Measurements from ENCODE around the gene GALNT18.

Gene GALNT18

GRCh38 chr11:11567936-11568650 is 53.7 kb downstream of the GALNT18 start:
- DNase-seq (ENCODE audit: low read depth in 2 of 2) = no peak

- DNase-seq (ENCODE audit: low read depth in 2 of 2) = no peak
These were observed 56.2 kb downstream of the GALNT18 start for GRCh38 chr11:11565636-11566035.

DNA sequence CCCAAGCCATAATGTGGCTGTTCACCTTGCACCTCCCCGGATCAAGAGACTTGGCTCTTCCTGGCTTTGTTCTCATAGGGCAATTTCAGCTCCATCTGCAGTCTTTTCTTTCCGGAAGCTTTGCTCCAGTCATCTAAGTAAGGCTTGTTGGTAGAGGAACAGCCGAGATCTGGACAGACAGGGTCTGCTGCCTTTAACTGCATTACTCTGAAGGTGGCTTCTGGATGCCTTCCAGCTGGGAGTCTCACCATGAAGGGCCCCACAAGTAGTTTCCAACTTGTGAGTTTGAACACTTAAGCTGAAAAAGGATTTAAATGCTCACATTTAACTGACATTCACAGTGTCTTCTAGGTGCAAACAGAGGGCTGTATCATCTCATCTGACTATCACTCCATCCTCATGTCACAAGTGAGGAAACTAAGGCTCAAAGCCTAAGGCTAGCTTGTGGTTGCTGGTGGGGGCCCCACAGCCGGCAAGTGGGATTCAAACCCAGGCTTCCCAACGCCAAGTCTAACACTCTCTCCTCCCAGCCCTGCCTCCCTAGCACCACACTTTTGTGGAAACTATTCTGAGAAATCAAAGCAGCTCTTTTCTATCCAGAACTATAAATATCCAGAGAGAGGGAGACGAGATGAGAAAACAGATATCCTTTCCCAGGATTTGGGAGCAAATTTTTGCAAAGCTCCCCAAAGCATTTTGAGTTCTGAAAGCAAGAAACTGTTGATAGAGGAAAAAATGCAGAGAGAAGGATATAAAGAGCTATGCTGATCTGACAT is 58.4 kb downstream of the GALNT18 start:
- DNase-seq (ENCODE audit: low read depth in 2 of 2) = no peak

- no peak for DNase-seq (ENCODE audit: low read depth in 2 of 2)
These were observed 59.8 kb downstream of the GALNT18 start for GRCh38 chr11:11561991-11562390.

GRCh38 chr11:11558826-11559225 is 63.0 kb downstream of the GALNT18 start:
- DNase-seq (ENCODE audit: low read depth in 2 of 2) = no peak

- DNase-seq (ENCODE audit: low read depth in 2 of 2) = no peak
These were observed 63.4 kb downstream of the GALNT18 start for GRCh38 chr11:11558396-11558795.

GRCh38 chr11:11555208-11555607 is 66.6 kb downstream of the GALNT18 start:
- DNase-seq (ENCODE audit: low read depth in 2 of 2) = no peak

- DNase-seq (ENCODE audit: low read depth in 2 of 2) = no peak
These were observed 68.2 kb downstream of the GALNT18 start for GRCh38 chr11:11553573-11553972.

GRCh38 chr11:11552529-11553087 is 69.2 kb downstream of the GALNT18 start:
- no peak for DNase-seq (ENCODE audit: low read depth in 2 of 2)

DNA sequence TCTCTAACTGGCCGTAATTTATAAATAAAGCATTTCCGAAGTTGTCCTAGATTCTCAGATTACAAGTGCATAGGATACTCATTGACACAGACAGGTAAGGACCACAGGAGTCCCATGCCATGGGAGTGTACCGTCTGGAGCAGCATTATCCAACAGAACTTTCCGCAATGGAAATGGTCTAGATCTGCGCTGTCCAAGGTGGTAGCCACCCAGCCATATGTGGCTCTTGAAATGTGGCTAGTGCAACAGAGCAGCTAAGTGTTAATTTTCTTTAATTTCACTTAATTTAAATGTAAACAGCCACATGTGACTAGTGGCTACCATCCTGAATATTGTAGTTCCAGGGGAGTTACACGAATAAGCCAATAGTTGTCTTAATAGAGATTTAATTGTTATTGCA is 71.3 kb downstream of the GALNT18 start:
- DNase-seq (ENCODE audit: low read depth in 2 of 2) = no peak

- DNase-seq (ENCODE audit: low read depth in 2 of 2) = no peak
These were observed 76.2 kb downstream of the GALNT18 start for GRCh38 chr11:11545285-11546275.

DNA sequence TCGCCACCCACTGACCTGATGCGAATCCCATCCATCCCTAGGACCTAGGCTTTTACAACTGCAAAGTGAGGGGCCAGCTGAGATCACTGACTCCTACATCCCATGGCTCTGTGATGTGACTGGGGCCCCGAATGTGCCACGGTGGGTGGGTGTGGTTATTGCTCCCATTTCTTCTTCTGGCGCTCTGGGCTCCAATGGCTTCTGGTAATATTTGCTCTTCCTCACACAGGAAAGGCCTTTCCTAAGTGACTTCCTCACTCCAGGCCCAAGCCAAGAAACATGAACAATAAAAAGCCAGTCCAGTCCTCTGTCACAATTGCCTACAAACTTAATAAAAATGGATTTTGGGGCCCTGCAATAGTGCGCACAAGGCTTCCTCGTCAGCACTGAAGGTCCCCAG is 78.1 kb downstream of the GALNT18 start:
- no peak for DNase-seq (ENCODE audit: low read depth in 2 of 2)

- DNase-seq (ENCODE audit: low read depth in 2 of 2) = no peak
These were observed 81.6 kb downstream of the GALNT18 start for GRCh38 chr11:11540157-11540556.

- no peak for DNase-seq (ENCODE audit: low read depth in 2 of 2)
These were observed 83.4 kb downstream of the GALNT18 start for GRCh38 chr11:11538277-11538960.

DNA sequence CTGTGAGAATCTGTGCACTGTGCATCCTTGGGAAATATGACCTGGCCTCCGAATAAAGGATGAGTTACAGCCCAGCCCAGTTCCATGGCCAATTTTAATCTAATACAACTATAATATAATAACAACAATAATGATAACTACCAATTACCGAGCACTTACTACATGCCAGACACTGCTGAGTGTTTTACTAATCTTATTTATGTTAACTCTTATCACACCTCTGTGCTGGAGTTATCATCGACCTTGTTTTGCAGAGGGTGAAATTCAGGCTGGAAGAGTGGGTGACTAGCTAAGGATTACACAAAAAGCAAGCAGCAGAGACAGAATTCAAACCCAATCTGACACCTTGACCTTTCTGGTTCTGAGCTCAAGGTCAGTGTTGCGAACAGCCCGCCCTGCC is 83.9 kb downstream of the GALNT18 start:
- no peak for DNase-seq (ENCODE audit: low read depth in 2 of 2)

GRCh38 chr11:11537372-11537771 is 84.4 kb downstream of the GALNT18 start:
- no peak for DNase-seq (ENCODE audit: low read depth in 2 of 2)

GRCh38 chr11:11536650-11537049 is 85.2 kb downstream of the GALNT18 start:
- DNase-seq (ENCODE audit: low read depth in 2 of 2) = no peak

GRCh38 chr11:11535611-11536010 is 86.2 kb downstream of the GALNT18 start:
- no peak for DNase-seq (ENCODE audit: low read depth in 2 of 2)

- no peak for DNase-seq (ENCODE audit: low read depth in 2 of 2)
These were observed 86.8 kb downstream of the GALNT18 start for GRCh38 chr11:11534981-11535380.

- DNase-seq (ENCODE audit: low read depth in 2 of 2) = no peak
These were observed 88.1 kb downstream of the GALNT18 start for GRCh38 chr11:11533751-11534150.

DNA sequence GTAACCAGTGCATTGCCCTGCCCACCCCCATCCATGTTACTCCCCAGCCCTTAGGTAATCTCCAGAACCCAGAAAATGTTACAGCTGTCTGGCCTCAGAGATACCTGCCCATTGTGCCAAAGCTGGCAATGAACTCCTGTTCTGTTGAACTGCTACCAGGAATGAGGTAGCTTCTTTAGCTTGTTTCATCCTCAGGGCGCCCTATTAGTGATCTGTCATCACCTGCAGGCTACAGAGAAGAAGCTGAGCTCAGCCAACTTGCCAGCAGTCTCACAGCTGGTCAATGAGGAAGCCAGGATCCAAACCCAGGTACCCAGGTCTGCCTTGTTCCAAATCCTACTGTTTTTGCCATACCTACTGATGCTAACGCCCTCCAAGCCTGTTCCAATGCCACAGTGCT is 88.7 kb downstream of the GALNT18 start:
- no peak for DNase-seq (ENCODE audit: low read depth in 2 of 2)
